Measurements from ENCODE around the gene SWSAP1. TPM values are rescaled to one million over a fixed set of nuclear protein-coding genes. Genes with fewer than 3 reads are reported as not detected.

Gene SWSAP1
- polyA plus RNA-seq, 3 donors = 5.9 to 11.5 (median 8.7) TPM

GRCh38 chr19:11335449-11336146, 38.9 kb upstream of the SWSAP1 start:
- H3K79me2 ChIP-seq (ENCODE audit: insufficient read depth, low read length) = peaks cover 95% of the 10 kb centered on the region
- peaks cover 87% of the 10 kb centered on the region for H4K20me1 ChIP-seq (ENCODE audit: insufficient read depth, low read length)
- peaks cover 0 to 2% (median 0%) of the 10 kb centered on the region in 3 donors for H3K27me3 Mint-ChIP-seq (ENCODE audit: low read depth in 3 of 3)
- H2AFZ ChIP-seq (ENCODE audit: insufficient read depth, low read depth, low read length, poor library complexity, severe bottlenecking) = no peak overlapping the region
- H3K36me3 Mint-ChIP-seq = peaks cover 52 to 74% of the 10 kb centered on the region in 2 donors
- no peak overlapping the region for H3K4me3 Mint-ChIP-seq
- peaks cover 31% of the 10 kb centered on the region for H3K4me1 Mint-ChIP-seq
- intact Hi-C loops (cut with micrococcal nuclease) = loop anchor here (5.0 kb wide), 2 partner anchors 37 to 38 kb away; partner anchors contain the start of genes SWSAP1 (in 1 of the 2) and TSPAN16 (in 1 of the 2)
- H3K27ac Mint-ChIP-seq = peak overlapping the region in 5 of 7 donors; percentile 6 to 81 (median 40)
- WGBS (ENCODE audit: insufficient coverage) = 95% methylated on average over 16 of the region's 17 CpGs
- H3K27ac ChIP-seq (ENCODE audit: low read depth in 1 of 2, low read length in 2 of 2) = peak overlapping the region in 1 of 2 donors; percentile 49
- H3K4me3 ChIP-seq (replicated peaks in 1 of 3; ENCODE audit: low read depth in 2 of 3, low read length in 3 of 3) = no peak overlapping the region
- H3K27me3 ChIP-seq (ENCODE audit: control insufficient read depth in 2 of 2, insufficient read depth in 2 of 2, low read length in 2 of 2) = no peaks in the 10 kb centered on the region
- H3K9ac ChIP-seq (ENCODE audit: insufficient read depth, low read length, poor library complexity, severe bottlenecking) = no peak overlapping the region
- peaks cover 0 to 6% (median 0%) of the 10 kb centered on the region in 7 donors for H3K9me3 Mint-ChIP-seq
- no peak for TF ChIP-seq CTCF (IDR thresholded peaks at IDR 0.05)
- no peaks in the 10 kb centered on the region for H3K9me3 ChIP-seq (replicated peaks in 1 of 2; ENCODE audit: control insufficient read depth in 1 of 2, insufficient read depth in 1 of 2, low read length in 2 of 2)
- peaks cover 36 to 49% of the 10 kb centered on the region in 2 donors for H3K4me1 ChIP-seq (ENCODE audit: control insufficient read depth in 1 of 2, insufficient read depth in 2 of 2, low read length in 2 of 2)
- DNase-seq = no peak
- peaks cover 56 to 60% of the 10 kb centered on the region in 2 donors for H3K36me3 ChIP-seq (replicated peaks in 1 of 2; ENCODE audit: control insufficient read depth in 1 of 2, insufficient read depth in 2 of 2, low read length in 2 of 2)
- no peak overlapping the region for H3K4me2 ChIP-seq (replicated peaks; ENCODE audit: extremely low read depth, low read length, poor library complexity, severe bottlenecking)

- Mint-ChIP-seq H3K4me3 (peak overlapping the region; percentile 91 to 99), H3K27me3 (ENCODE audit: low read depth in 3 of 3) (peaks cover 0 to 2% (median 0%) of the 10 kb centered on the region in 3 donors), H3K9me3 (peaks cover 0 to 6% (median 0%) of the 10 kb centered on the region in 7 donors), H3K4me1 (peaks cover 31% of the 10 kb centered on the region), H3K27ac (peak overlapping the region; percentile 47 to 96 (median 77)), H3K36me3 (peaks cover 47 to 71% of the 10 kb centered on the region in 2 donors)
- DNase-seq = peak in 1 of 3 donors; percentile 33
- WGBS (ENCODE audit: insufficient coverage) = 11% methylated on average over 14 of the region's 14 CpGs
- Histone ChIP-seq H3K27me3 (ENCODE audit: control insufficient read depth in 2 of 2, insufficient read depth in 2 of 2, low read length in 2 of 2) (no peaks in the 10 kb centered on the region), H3K4me3 (replicated peaks in 1 of 3; ENCODE audit: low read depth in 2 of 3, low read length in 3 of 3) (peak overlapping the region; percentile 5 to 99 (median 98)), H3K4me1 (ENCODE audit: control insufficient read depth in 1 of 2, insufficient read depth in 2 of 2, low read length in 2 of 2) (peaks cover 36 to 54% of the 10 kb centered on the region in 2 donors), H3K27ac (ENCODE audit: low read depth in 1 of 2, low read length in 2 of 2) (peak overlapping the region; percentile 16 to 85), H3K9me3 (replicated peaks in 1 of 2; ENCODE audit: control insufficient read depth in 1 of 2, insufficient read depth in 1 of 2, low read length in 2 of 2) (peaks cover 0 to 6% of the 10 kb centered on the region in 2 donors), H4K20me1 (ENCODE audit: insufficient read depth, low read length) (peaks cover 72% of the 10 kb centered on the region), H3K4me2 (replicated peaks; ENCODE audit: extremely low read depth, low read length, poor library complexity, severe bottlenecking) (peak overlapping the region; percentile 88), H2AFZ (ENCODE audit: insufficient read depth, low read depth, low read length, poor library complexity, severe bottlenecking) (no peak overlapping the region), H3K9ac (ENCODE audit: insufficient read depth, low read length, poor library complexity, severe bottlenecking) (peak overlapping the region; percentile 1), H3K36me3 (replicated peaks in 1 of 2; ENCODE audit: control insufficient read depth in 1 of 2, insufficient read depth in 2 of 2, low read length in 2 of 2) (peaks cover 46 to 54% of the 10 kb centered on the region in 2 donors), H3K79me2 (ENCODE audit: insufficient read depth, low read length) (peaks cover 80% of the 10 kb centered on the region)
- intact Hi-C loops (cut with micrococcal nuclease) = loop anchor here (5.0 kb wide), 2 partner anchors 35 to 40 kb away; partner anchors contain the start of genes SWSAP1 (in 1 of the 2) and TSPAN16 (in 1 of the 2)
- no peak for TF ChIP-seq CTCF (IDR thresholded peaks at IDR 0.05)
Observed at GRCh38 chr19:11337080-11337479, 37.4 kb upstream of the SWSAP1 start.

Measured in CD14-positive monocyte (primary cell).